ENCODE data around the gene RNF26.

The RNF26 gene

GRCh38 chr11:119355091-119355843 is 20.9 kb downstream of the RNF26 start:
- no peak for DNase-seq (ENCODE audit: low spot score)

GRCh38 chr11:119356349-119357031 is 22.2 kb downstream of the RNF26 start:
- peak; percentile 90 for DNase-seq (ENCODE audit: low spot score)

GRCh38 chr11:119357074-119357473 is 22.7 kb downstream of the RNF26 start:
- no peak for DNase-seq (ENCODE audit: low spot score)

- DNase-seq (ENCODE audit: low spot score) = no peak
Observed at GRCh38 chr11:119359365-119360214, 25.3 kb downstream of the RNF26 start.

GRCh38 chr11:119361056-119361787 is 26.9 kb downstream of the RNF26 start:
- no peak for DNase-seq (ENCODE audit: low spot score)

GRCh38 chr11:119361941-119362725 is 27.8 kb downstream of the RNF26 start:
- DNase-seq (ENCODE audit: low spot score) = no peak

GRCh38 chr11:119362741-119363080 is 28.4 kb downstream of the RNF26 start:
- no peak for DNase-seq (ENCODE audit: low spot score)

- DNase-seq (ENCODE audit: low spot score) = no peak
Observed at GRCh38 chr11:119363081-119363850, 28.9 kb downstream of the RNF26 start.

- DNase-seq (ENCODE audit: low spot score) = peak; percentile 73
Observed at GRCh38 chr11:119363851-119364590, 29.7 kb downstream of the RNF26 start.

GRCh38 chr11:119365071-119365591 is 30.8 kb downstream of the RNF26 start:
- peak; percentile 61 for DNase-seq (ENCODE audit: low spot score)

GRCh38 chr11:119366690-119367620 is 32.6 kb downstream of the RNF26 start:
- DNase-seq (ENCODE audit: low spot score) = peak; percentile 56

- DNase-seq (ENCODE audit: low spot score) = peak; percentile 61
Observed at GRCh38 chr11:119367661-119368120, 33.4 kb downstream of the RNF26 start.

- peak; percentile 84 for DNase-seq (ENCODE audit: low spot score)
Observed at GRCh38 chr11:119368121-119369034, 34.1 kb downstream of the RNF26 start.

GRCh38 chr11:119369132-119369925 is 35.0 kb downstream of the RNF26 start:
- DNase-seq (ENCODE audit: low spot score) = peak; percentile 56

GRCh38 chr11:119370486-119371046 is 36.2 kb downstream of the RNF26 start:
- DNase-seq (ENCODE audit: low spot score) = no peak

- DNase-seq (ENCODE audit: low spot score) = no peak
Observed at GRCh38 chr11:119371067-119371601, 36.8 kb downstream of the RNF26 start.

Measured in left forelimb (tissue), 1 donor.